Sigmoid colon (tissue), 4 donors: Measurements from ENCODE around the gene LOXHD1.

Source experiments
- EP300 ChIP-seq, 4 donors: sonication (generic); formaldehyde crosslinking; IDR thresholded peaks; one replicate each; pipeline ENCODE4 v1.6.1; 2017; ENCODE audit warnings: antibody characterized with exemption in 4 of 4
- POLR2A ChIP-seq, 2 donors: fragments of 450-650 bp; IDR thresholded peaks; one replicate each; pipeline ENCODE4 v1.6.1; 2016; ENCODE audit warnings: antibody characterized with exemption in 2 of 2, mild to moderate bottlenecking in 2 of 2, moderate library complexity in 2 of 2
- POLR2AphosphoS5 ChIP-seq, 4 donors: sonication (generic); formaldehyde crosslinking; IDR thresholded peaks; one replicate each; pipeline ENCODE4 v1.6.1; 2017; ENCODE audit warnings: antibody characterized with exemption in 4 of 4
- TF ChIP-seq, protein P1 (sequence below), 4 experiments: fragments of 450-650 bp in 3 of 4; fragments of 200-600 bp in 1 of 4; IDR thresholded peaks; one replicate each; pipeline ENCODE4 v1.5.1; 2016 to 2019; ENCODE audit warnings: antibody characterized with exemption in 4 of 4, mild to moderate bottlenecking in 3 of 4, moderate library complexity in 2 of 4

- TF ChIP-seq, protein P1, sequence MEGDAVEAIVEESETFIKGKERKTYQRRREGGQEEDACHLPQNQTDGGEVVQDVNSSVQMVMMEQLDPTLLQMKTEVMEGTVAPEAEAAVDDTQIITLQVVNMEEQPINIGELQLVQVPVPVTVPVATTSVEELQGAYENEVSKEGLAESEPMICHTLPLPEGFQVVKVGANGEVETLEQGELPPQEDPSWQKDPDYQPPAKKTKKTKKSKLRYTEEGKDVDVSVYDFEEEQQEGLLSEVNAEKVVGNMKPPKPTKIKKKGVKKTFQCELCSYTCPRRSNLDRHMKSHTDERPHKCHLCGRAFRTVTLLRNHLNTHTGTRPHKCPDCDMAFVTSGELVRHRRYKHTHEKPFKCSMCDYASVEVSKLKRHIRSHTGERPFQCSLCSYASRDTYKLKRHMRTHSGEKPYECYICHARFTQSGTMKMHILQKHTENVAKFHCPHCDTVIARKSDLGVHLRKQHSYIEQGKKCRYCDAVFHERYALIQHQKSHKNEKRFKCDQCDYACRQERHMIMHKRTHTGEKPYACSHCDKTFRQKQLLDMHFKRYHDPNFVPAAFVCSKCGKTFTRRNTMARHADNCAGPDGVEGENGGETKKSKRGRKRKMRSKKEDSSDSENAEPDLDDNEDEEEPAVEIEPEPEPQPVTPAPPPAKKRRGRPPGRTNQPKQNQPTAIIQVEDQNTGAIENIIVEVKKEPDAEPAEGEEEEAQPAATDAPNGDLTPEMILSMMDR (IDR thresholded peaks at IDR 0.05), result no peak
- TF ChIP-seq POLR2A (IDR thresholded peaks at IDR 0.05), result no peak
- TF ChIP-seq POLR2AphosphoS5 (IDR thresholded peaks at IDR 0.05), result no peak
- TF ChIP-seq EP300 (IDR thresholded peaks at IDR 0.05), result no peak
Measured at GRCh38 chr18:46629361-46629760, 27.7 kb downstream of the LOXHD1 start.
